GM10847 (cell line): ENCODE data around the gene DAD1.

Experiments used
- POLR2A ChIP-seq: IDR thresholded peaks from 2 replicates; pipeline ENCODE4 v1.6.1; 2011; ENCODE audit not compliant: insufficient read length; ENCODE audit errors: extremely low read depth

Gene DAD1

GRCh38 chr14:22536853-22537338 lies 52.1 kb downstream of the DAD1 start:
- peak; percentile 23 for TF ChIP-seq POLR2A

GRCh38 chr14:22535916-22536315 lies 53.1 kb downstream of the DAD1 start:
- peak; percentile 6 for TF ChIP-seq POLR2A

GRCh38 chr14:22535126-22535525 lies 53.9 kb downstream of the DAD1 start:
- TF ChIP-seq POLR2A: no peak

DNA sequence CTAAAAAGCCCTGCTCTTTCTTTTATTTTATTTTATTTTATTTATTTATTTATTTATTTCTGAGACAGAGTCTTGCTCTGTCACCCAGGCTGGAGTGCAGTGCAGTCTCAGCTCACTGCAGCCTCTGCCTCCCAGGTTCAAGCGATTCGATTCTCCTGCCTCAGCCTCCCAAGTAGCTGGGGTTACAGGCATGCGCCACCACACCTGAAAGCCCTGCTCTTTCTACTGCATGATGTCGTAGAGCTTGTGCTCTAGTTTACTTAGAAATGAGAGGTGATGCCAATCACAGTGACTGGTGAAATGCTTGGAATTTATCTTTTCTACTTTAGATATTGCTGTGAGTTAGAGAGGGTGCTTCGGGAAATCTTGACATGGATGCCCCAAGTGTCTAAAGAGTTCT lies 54.5 kb downstream of the DAD1 start:
- no peak for TF ChIP-seq POLR2A

DNA sequence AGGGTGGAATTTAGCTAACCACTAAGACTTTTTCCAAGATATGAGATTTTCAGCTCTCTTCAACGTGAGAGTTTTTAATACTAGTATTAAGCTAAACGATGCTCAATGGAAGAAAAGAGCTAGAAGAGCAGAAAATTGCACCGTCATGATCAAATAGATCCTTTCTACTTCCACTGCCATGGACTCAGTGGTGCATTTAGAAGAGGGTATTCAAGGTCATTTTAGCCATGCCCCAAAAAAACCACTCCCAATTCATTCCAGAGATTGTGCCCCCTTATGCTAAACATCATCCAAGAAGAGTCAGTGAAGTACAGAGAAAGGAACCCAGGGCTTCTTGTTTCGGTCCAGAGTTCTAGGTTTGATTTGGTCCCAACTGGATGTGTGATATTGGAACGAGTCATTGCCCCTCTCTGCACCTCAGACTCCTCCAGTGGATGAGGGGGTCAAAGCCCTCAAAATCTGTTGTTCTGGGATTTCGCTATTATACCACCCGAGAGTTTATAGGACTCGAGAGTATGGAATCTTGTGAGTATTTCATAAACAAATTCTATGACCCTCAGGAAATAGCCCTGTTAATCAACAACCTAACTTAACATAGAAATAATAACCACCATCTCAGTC lies 55.2 kb downstream of the DAD1 start:
- TF ChIP-seq POLR2A: no peak

DNA sequence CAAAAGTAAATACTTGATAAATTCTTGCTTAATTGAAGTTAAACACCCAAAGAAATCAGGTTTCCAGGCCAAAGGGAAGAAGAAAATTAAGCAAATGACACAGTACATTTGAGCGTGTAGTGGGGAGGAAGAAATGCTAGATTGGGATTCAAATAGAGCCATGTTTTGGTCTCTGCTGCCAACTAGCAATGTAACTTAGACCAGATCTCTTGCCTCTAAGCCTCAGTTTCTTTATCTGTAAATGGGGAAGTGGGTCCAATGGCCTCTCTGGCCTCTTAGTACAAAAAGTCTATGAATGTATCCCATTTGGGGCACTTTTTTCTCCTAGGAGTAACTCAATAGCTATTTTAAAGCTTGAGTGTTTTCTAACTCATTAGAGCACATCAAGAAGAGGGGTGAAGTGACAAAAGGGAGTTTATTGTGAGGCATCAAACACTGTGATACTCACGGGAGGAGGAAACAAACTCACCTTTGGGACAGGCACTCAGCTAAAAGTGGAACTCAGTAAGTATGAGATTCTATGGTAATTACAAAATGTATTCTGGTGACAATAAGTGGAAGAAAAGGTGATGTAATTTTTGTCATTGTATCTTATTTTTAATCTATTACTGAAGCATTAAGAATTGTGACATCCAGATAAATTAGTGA lies 55.8 kb downstream of the DAD1 start:
- TF ChIP-seq POLR2A: peak; percentile 15

DNA sequence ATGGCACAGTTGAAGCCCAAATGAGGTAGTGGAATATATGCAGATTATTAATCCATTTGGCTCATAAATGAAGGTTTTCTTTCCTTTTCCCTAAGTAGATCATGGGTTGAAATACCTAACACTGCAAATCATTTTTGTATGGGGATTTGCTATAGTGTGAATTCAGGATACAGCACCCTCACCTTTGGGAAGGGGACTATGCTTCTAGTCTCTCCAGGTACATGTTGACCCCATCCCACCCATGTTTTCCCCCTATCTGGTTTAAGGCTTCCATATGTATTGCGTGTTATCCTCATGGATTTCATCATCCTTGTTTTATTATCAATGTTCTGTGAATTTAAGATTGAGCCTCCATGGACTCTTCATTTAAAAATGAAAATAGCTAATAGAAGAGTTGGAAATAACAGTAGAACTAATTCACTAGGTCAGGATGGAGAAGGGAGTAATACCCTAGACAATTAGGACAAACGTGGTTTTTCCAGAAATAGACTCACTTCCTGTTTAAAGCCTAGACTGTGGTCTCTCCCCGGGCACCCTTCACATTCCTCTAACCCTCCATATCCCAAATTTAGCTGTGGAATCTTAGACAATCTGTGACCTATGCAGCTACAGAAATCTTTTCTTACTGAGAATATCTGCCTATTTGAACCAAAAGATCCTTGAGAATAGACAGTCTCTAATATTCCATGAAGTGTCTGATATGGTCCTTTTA lies 56.5 kb downstream of the DAD1 start:
- no peak for TF ChIP-seq POLR2A

DNA sequence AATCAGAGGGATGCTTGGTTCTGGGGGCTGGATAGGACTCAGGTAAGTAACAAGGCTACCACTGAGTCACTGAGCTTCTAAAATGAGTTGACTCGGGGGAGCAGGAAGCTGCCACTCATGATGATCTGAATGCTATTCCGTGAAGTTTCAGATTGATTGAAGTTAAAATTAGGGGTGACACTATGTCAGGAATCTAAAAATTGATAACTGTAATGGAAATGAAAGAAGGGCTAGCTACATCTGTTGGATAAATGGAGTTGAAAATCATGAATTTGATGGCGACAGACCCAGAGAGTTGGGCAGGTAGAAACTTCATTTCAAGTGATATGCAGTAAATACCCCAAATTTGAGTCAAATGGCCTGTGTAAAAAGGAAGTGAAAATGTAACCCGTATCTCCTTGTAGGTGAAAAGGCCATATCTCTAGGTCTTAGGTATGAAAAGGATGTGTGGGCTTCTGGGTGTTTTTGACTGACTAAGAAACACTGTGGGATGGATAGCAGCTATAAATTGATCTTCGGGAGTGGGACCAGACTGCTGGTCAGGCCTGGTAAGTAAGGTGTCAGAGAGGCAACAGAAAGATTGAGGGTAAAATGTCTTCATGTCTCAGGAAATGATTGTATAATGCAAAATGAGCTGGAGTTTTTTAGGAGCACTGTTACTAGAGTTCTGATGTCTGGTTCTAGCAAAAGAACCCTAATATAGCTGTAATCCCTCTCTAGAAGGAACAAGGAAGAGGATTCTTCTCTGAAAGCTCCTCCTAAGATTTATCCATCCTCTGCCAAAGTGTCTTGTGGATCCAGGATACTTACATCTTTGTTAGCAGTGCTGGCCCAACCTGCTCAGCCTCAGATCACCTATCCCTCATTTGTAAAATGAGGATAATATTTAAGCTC lies 57.3 kb downstream of the DAD1 start:
- peak; percentile 56 for TF ChIP-seq POLR2A

DNA sequence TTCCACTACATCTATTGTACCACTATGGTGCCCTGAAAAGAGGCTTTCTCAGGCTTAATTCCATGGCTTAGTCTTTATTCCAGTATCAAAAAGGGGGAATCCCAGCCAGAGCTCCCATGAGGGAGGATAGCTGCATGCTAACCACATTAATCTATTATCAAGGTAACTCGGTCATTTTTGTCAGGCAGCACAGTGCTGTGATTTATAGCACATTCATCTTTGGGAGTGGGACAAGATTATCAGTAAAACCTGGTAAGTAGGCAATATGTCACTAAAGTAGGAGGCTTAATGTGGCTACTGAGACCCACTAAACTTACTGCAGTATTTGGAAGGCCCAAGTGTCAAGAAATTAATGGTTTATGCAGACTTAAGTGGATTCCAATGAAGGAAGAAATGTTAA lies 58.9 kb downstream of the DAD1 start:
- TF ChIP-seq POLR2A: no peak

- no peak for TF ChIP-seq POLR2A
These were observed 62.3 kb downstream of the DAD1 start for GRCh38 chr14:22526744-22527143.

- no peak for TF ChIP-seq POLR2A
These were observed 62.8 kb downstream of the DAD1 start for GRCh38 chr14:22526218-22526617.

GRCh38 chr14:22524784-22525161 lies 64.3 kb downstream of the DAD1 start:
- no peak for TF ChIP-seq POLR2A

GRCh38 chr14:22524115-22524783 lies 64.8 kb downstream of the DAD1 start:
- TF ChIP-seq POLR2A: no peak

GRCh38 chr14:22523283-22523682 lies 65.7 kb downstream of the DAD1 start:
- TF ChIP-seq POLR2A: no peak

- no peak for TF ChIP-seq POLR2A
These were observed 66.5 kb downstream of the DAD1 start for GRCh38 chr14:22522466-22522957.
